Mesenteric fat pad (tissue), 1 donor: ENCODE results near the gene MFAP4. TPM values are rescaled to one million over a fixed set of nuclear protein-coding genes. Genes with fewer than 3 reads are reported as not detected.
A peak's percentile ranks its signal among the peaks of the same experiment; 100 is the strongest.

Source experiments
- DNase-seq: peaks from one replicate; pipeline ENCODE4 v3.0.0-alpha.2; 2020; ENCODE audit warnings: low spot score
- total RNA-seq: library from RNA; stranded (reverse); fragmentation: NEBNext Ultra II Directional; extraction: Animal tissue kit (Norgen Biotek cat#: 25700); gene quantifications from one replicate; pipeline ENCODE4 v1.2.1, GENCODE V29; 2021
- donor health status: DM: yes; HTN: yes; CAD: no.

Gene MFAP4
- total RNA-seq, 1 donor from 2014 or later: 96.7 TPM

- no peak for DNase-seq
Measured at GRCh38 chr17:19372011-19372370, 15.0 kb downstream of the MFAP4 start.

GRCh38 chr17:19371259-19372010 is 15.6 kb downstream of the MFAP4 start:
- DNase-seq: no peak

- no peak for DNase-seq
Measured at GRCh38 chr17:19370493-19370960, 16.5 kb downstream of the MFAP4 start.

GRCh38 chr17:19369846-19370492 is 17.0 kb downstream of the MFAP4 start:
- no peak for DNase-seq

GRCh38 chr17:19369107-19369778 is 17.7 kb downstream of the MFAP4 start:
- DNase-seq: no peak

- no peak for DNase-seq
Measured at GRCh38 chr17:19368229-19368628, 18.8 kb downstream of the MFAP4 start.

GRCh38 chr17:19366637-19366972 is 20.4 kb downstream of the MFAP4 start:
- no peak for DNase-seq

- DNase-seq: no peak
Measured at GRCh38 chr17:19365833-19366636, 21.0 kb downstream of the MFAP4 start.

GRCh38 chr17:19365499-19365817 is 21.5 kb downstream of the MFAP4 start:
- DNase-seq: no peak

GRCh38 chr17:19364699-19365498 is 22.1 kb downstream of the MFAP4 start:
- DNase-seq: no peak

GRCh38 chr17:19363460-19364035 is 23.4 kb downstream of the MFAP4 start:
- DNase-seq: no peak

- DNase-seq: no peak
Measured at GRCh38 chr17:19363114-19363438, 23.9 kb downstream of the MFAP4 start.

- DNase-seq: peak; percentile 97
Measured at GRCh38 chr17:19362277-19363113, 24.5 kb downstream of the MFAP4 start, which contains the start of gene B9D1. Gene B9D1, minus strand, starts transcription at chr17:19362723. Its CDS starts 154 bp downstream, at chr17:19362569.

- DNase-seq: no peak
Measured at GRCh38 chr17:19361944-19362276, 25.1 kb downstream of the MFAP4 start.

- no peak for DNase-seq
Measured at GRCh38 chr17:19361326-19361725, 25.7 kb downstream of the MFAP4 start.

- no peak for DNase-seq
Measured at GRCh38 chr17:19360772-19361171, 26.2 kb downstream of the MFAP4 start.

GRCh38 chr17:19359856-19360255 is 27.1 kb downstream of the MFAP4 start:
- DNase-seq: no peak

GRCh38 chr17:19359151-19359550 is 27.8 kb downstream of the MFAP4 start:
- DNase-seq: no peak

- DNase-seq: no peak
Measured at GRCh38 chr17:19357761-19358160, 29.2 kb downstream of the MFAP4 start.

GRCh38 chr17:19357351-19357750 is 29.6 kb downstream of the MFAP4 start:
- no peak for DNase-seq
